GM12864 (cell line): Measurements from ENCODE around the gene ZSCAN12.

Experiments
- DNase-seq: peaks from one replicate; pipeline ENCODE4 v3.0.0-alpha.2; 2011; ENCODE audit warnings: low read depth
- H3K4me3 ChIP-seq: 2 replicates; pipeline ENCODE4 v1.5.1; 2011; ENCODE audit warnings: mild to moderate bottlenecking, low read depth, low read length, control low read depth
- CTCF ChIP-seq: IDR thresholded peaks from 2 replicates; pipeline ENCODE4 v1.5.1; 2011; ENCODE audit warnings: low read depth, mild to moderate bottlenecking, moderate library complexity, low read length, control low read depth, inconsistent platforms; ENCODE audit errors: missing control alignments

Gene ZSCAN12

DNA sequence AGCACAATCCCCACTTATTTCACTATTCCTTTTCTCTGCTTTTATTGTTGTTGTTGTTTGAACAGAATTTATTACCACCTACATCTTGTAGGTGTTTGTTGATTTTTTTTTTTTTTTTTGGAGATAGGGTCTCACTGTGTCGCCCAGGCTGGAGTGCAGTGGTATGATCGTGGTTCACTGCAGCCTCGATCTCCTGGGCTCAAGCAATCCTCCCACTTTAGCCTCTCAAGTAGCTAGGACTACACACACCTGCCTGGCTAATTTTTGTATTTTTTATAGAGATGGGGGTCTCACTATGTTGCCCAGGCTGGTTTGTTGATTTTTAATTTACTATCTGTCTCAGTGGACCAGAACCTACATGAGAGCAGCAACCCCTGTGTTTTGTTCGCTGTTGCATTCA lies 3.6 kb downstream of the ZSCAN12 start:
- no peak overlapping the region for H3K4me3 ChIP-seq
- no peak for TF ChIP-seq CTCF
- DNase-seq, result no peak

- no peak for DNase-seq
- no peak overlapping the region for H3K4me3 ChIP-seq
- no peak for TF ChIP-seq CTCF
These were observed 5.5 kb downstream of the ZSCAN12 start for GRCh38 chr6:28393912-28394662.

DNA sequence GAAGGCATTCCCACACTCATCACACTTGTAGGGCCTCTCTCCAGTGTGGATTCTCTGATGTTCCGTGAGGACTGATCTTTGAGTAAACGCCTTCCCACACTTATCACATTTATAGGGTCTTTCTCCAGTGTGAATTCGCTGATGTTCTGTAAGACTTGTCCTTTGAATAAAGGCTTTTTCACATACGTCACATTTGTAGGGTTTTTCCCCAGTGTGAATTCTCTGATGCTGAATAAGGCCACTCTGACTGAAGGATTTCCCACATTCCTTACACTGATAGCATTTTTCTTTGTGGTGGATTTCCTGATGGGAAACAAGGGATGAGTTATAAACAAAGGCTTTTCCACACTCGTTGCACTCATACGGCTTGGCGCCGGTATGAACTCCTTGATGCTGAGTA lies 8.9 kb downstream of the ZSCAN12 start:
- no peak overlapping the region for H3K4me3 ChIP-seq
- no peak for DNase-seq
- no peak for TF ChIP-seq CTCF

- no peak overlapping the region for H3K4me3 ChIP-seq
- DNase-seq, result no peak
- TF ChIP-seq CTCF, result no peak
These were observed 15.4 kb downstream of the ZSCAN12 start for GRCh38 chr6:28384143-28384533.

DNA sequence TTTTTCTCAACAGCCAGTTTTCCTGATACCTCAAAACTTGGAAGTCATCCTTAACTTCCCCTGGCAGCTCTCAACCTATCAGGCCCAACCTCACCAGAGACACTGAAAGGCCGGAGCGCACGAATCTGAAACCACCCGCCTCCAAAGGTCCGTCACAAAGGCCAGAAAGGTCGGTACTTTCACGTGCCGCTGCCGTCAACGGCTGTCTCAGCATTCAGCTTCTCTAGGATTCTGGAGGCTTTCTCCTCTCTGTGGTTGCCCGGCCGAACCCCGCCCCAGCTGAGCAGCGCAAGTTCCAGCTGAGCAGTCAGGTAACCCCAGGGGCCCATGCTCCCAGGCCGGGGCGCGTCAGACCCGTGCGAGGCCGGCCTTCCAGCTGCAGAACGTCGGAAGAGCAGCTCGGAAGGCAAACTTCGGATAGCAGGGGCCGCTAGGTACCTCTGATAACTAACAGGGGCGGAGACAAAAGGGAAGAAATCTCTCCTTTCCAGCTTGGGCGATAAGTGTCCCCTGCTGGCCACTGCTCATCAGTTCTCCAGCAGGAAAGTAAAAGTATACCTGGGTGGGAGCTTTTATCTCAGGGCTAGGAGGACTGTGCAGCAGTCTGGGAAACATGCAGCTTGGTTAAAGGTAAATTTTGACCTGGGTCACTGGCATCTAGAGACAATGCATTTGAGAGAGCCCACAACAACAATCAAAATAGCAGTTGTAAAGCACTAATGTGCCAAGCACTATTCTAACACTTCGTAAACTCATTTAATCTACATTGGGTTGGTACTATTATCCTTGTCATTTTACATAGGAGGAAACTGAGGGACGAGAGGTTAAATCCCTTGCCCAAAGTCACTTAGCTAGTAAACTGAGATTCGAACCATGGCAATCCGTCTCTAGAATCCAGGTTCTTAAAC lies 16.1 kb downstream of the ZSCAN12 start:
- TF ChIP-seq CTCF, result peak; percentile 21

DNA sequence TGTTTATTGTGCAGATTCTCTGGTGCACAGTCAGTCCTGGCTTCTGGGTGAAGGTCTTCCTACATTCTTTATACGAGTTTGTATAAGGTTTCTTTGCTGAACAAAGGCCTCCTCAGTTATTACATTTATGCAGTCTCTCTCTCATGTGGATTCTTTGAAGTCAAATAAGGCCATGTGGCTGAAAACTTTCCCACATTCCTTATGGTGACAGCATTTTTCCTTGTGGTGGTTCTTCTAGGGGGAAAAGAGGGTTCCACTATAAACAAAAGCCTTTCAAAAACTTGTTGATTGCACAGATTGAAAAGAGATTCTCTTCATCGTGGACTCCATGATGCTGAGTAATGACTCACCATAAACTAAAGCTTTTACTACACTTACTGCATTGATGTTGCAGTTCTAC lies 19.2 kb downstream of the ZSCAN12 start:
- no peak for DNase-seq
- no peak for TF ChIP-seq CTCF
- no peak overlapping the region for H3K4me3 ChIP-seq

More for the DNA sequence above, 16.1 kb downstream of the ZSCAN12 start:
- DNase-seq, result peak; percentile 41
- H3K4me3 ChIP-seq, result peak overlapping the region; percentile 6; the same call in 1 of the 2 replicates

DNA sequence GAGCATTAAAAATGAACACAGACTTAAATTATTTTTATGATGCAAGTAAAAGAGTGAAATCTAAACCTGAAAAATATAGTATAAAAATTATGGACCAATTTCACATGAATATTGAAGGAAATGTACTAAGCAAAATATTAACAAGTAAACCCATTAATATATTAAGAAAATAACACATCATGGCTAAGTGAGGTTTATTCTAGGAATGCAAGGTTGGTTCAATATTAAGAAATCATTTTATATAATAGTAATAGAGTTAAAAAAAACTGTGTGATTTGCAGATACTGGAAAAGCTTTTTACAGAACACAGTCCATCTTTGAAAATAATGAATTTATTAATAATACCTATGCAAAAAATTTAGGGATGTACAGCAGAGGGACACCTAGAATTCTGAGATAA lies 20.9 kb downstream of the ZSCAN12 start:
- DNase-seq, result no peak
- TF ChIP-seq CTCF, result no peak
- H3K4me3 ChIP-seq, result no peak overlapping the region
